COLO668 (cell line): ENCODE data around the gene NOTCH4.
"Not testable (repeated sequence)": the region's sequence is repeated elsewhere in the genome, so short reads cannot be mapped to it uniquely, and the experiment has no call there.

Experiments
- DNase-seq: peaks from one replicate; lab custom pipeline; 2025; ENCODE audit not compliant: unreplicated experiment; lab: John Stamatoyannopoulos, UW

Gene NOTCH4

GRCh38 chr6:32194825-32195651 lies 28.8 kb downstream of the NOTCH4 start:
- DNase-seq = no peak

- DNase-seq = no peak
Observed at GRCh38 chr6:32194388-32194787, 29.5 kb downstream of the NOTCH4 start.

DNA sequence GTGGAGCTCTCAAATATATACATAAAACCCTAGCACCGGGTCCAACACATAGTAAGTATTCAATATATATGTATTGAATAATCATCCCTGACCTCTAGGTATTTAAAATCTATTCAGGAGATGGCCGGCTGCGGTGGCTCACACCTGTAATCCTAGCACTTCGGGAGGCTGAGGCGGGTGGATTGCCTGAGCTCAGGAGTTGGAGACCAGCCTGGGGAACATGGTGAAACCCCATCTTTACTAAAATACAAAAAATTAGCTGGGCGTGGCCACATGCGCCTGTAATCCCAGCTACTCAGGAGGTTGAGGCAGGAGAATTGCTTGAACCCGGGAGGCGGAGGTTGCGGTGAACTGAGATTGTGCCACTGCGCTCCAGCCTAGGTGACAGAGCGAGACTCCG lies 30.8 kb downstream of the NOTCH4 start:
- not testable (repeated sequence) for DNase-seq

- peak; percentile 19 for DNase-seq
Observed at GRCh38 chr6:32192608-32193039, 31.2 kb downstream of the NOTCH4 start, which contains the start of gene GPSM3. Gene GPSM3 (minus strand): TSS chr6:32192643. CDS start chr6:32192513, 130 bp downstream.

DNA sequence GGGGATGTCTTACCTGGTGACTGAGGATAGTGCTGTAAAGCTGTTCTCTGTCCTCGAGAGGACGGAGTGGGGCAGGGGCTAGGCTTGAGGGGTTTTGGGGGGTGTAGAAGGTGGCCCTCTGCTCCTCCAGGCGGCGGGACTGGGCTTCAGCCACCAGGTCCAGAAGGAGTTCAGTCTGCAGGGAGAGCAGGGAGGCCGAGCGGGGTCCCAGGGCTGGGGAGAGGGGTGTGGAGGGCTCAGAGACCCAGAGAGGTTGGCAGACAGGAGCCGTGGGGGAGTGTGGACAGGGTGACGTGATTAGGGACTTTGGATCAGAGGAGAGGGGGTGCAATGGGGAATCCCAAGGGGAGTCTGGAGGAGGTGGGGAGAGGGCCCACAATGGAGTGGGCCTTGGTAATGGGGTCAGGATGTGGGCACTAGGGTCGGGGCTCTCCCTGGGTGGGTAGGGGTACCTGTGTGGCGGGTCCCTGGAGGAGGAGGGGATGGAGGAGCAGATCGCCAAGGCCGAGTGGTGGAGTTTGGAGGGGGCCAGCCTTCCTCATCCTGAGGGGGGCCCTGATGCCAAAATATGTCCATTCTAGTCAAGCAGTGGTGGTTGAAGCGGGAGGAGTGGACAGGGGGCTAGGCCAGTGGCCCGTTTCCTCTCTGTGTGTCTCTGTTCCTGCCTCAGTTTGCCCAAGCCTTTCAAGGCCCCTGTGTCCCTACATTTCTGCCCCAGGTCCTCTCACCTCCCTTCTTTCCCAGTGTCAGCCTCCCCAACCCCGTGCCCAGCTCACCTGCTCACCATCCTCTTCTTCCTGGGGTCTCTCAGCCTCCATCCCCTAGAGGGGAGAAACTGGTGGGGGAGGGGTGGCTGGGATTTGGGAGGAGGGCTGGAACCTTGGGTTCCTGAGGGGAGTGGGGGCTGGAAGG lies 31.9 kb downstream of the NOTCH4 start:
- no peak for DNase-seq

GRCh38 chr6:32190911-32191677 lies 32.8 kb downstream of the NOTCH4 start:
- no peak for DNase-seq

- peak; percentile 64 for DNase-seq
Observed at GRCh38 chr6:32190054-32190851, 33.6 kb downstream of the NOTCH4 start, which contains the start of gene PBX2. Gene PBX2 (minus strand): TSS chr6:32190202. CDS start chr6:32189915, 287 bp downstream.

DNA sequence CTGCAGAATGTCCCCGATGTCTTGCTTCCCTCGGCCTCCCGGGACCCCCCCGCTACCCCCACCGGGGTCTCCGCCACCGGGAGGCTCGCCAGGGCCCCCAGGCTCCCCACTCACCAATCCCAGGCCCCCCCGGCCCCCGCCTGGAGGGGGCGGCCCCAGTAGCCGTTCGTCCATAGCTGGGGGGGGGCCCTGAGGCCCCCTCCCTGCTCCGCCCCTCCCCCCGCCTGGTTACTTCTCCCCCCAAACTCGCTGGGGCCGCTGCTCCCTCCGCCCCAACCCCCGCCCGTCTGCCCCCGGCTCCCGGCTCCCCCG lies 34.2 kb downstream of the NOTCH4 start:
- no peak for DNase-seq

DNA sequence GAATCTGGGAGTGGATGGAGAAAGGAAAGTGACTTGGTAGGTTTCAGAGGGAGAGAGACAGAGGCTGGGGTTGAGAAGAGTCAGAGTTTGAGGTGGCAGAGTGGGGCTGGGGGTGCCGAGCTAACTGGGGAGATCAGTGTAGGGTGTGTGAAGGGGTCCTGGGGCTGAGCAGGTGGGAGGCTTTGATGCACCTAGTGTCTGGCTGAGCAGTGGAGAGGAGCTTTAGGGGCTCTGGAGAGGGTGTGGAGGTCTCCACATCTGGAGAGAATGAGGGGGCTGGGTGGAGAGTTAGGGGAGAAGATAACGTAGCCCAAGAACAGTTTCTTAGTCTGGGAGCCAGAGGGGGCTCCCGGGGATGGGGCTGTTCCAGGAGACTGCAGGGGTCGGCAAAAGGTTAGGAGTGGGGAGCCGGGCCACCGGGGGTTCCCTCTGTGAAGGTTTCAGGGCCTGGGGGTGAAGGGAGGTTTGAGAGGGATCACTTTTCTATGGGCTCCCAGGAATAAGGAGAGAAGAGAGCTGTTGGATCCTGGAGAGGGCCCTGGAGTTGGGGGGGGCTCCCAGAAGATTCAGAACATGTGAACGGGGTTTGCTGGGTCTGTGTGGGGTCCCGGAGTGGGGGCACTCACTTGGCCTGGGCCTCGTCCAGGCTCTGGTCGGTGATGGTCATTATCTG lies 34.7 kb downstream of the NOTCH4 start:
- DNase-seq = no peak

DNA sequence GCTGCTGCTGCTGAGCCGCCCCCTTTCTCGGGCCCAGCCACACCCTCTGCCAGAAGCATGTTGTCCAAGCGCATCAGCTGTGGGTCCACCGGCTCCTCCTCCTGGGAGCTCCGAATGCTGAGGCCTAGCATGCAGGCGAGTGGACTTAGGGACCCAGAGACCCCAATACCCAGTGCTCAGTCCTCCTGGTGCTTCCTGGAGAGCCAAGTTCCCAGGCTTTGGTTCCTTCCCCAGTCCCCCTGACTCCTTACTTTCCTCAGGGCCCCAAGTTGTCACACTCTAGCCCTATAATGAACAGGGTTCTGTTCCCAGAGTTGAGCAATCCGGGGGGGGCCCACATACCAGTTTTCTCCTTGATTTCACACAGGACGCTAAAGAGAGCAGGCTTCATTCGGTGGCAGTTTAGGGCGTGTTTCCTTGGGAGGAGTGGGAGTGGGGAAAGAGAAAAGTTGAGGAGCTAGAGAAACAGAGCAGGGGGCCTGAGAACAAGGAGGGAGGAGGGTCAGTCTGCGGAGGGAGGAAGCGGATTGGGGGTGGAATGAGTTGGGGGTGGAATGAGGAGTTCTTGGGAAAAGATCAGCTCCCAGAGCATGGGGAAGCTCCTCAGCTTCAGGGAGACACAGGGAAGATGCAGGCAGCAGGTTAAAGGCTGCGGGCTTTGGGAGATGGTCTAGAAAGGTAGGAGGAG lies 35.3 kb downstream of the NOTCH4 start:
- no peak for DNase-seq

DNA sequence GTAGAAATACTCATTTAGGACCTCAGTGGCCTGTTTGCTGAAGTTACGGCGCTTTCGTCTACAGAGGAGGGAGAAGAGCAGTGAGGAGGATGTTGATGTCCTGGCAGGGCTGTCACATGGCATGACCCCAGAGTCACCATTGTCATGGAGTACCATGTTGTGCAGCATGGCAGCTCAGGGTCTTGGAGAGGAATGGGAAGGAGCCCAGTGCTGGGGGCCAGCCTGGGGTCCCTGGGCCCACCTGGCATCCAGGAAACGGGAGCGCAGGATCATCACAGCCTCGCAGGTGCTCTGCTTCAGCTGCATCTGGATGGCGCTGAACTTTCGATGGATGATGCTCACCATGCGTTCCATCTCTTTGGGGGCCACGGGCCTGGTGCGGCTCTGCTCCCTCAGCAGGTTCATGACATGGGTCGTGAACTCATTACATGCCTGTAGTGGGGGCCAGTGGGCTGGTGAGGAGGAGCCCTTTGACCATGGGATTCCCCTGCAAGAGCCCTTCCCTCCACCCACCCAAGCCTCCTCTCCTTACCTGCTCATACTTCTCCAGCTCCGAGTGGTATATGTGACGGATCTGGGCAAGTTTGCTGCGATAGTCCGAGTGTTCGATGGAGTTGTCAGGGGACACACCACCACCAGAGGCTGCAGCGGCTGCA lies 36.0 kb downstream of the NOTCH4 start:
- DNase-seq = not testable (repeated sequence)

DNA sequence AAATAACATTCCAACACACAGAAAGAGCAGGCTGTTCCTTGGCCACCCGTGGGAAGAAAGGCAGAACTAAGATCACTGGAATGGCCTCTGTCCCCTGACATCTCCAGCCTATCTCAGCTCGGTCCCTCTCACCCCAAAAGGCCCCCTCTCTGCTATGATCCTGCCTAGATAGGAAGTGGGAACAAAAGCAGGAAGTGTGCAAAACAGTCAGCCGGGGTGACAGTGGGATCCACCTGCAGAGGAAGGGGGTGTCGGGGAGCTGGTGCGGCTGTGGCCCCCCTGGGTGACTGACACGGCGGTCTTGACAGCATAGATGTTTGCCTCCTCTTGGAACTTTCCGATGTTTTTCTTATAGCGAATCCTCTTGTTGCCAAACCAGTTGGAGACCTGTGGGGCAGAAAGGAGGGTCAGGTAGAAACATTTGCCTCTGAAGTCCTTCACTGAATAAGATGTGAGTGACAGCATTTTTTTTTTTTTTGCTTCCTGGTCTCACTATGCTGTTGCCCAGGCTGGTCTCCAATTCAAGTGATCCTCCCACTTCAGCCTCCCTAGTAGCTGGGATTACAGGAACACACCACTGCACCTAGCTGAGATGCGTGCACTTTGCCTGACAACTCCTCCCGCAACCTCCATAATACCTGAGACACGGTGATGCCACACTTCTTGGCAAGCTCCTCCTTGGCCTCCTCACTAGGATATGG lies 36.7 kb downstream of the NOTCH4 start:
- no peak for DNase-seq

DNA sequence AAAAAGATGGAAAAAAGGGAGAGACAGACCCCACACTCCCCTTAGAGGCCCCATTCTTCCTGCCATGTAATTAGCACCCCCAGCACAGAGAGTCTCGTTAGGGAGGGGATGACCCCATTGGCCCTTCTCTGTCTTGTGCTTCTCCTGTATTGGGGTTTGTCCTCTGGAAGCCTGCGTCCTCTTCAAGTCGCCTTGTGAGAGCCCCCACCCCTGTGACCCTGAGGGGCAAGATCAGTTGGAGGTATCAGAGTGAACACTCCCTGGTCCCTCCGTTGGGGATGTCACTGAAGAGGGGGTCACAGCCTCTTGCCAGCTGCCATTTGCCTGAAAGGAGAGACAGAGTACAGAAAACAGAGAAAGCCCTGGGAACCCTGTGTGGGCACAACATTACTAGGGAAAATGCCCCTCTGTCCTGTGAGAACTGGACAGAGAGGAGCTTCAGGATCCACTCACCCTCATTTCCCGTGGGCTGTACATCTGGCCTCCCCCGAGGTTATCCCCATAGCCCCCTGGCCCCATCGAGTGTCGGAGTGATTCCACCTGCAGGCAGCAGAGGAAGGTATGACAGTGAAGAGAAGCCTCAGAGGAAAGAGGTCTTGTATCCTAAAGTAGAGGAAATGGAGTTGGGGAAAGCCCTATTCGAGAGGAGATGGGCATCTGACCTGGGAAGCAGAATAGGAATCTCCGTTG lies 37.6 kb downstream of the NOTCH4 start:
- not testable (repeated sequence) for DNase-seq

DNA sequence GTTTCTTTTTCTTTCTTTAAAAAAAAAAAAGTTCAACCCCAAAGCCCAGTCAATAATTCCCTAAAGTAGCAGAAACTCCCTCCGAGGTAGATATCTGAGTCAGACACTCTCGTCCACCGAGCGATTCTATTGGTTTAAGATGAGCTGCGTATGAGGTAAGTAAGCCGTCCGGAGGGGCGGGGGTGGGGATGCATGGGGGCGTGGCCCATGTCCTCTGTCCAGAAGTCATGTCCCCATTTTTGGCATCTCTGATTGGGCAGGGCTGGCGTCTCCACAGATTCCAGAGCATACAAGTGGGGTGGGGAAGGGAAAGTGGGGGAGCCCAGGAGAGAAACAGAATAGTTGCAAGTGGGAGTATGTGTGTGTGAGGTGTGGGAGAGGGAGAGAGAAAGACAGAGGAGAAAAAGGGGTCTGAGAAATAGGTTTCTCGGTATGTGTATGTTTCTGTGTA lies 38.2 kb downstream of the NOTCH4 start:
- not testable (repeated sequence) for DNase-seq

- DNase-seq = no peak
Observed at GRCh38 chr6:32184084-32184640, 39.7 kb downstream of the NOTCH4 start, which contains the start of gene AGER. Gene AGER (minus strand): TSS chr6:32184253. CDS start chr6:32184222, 31 bp downstream.

DNA sequence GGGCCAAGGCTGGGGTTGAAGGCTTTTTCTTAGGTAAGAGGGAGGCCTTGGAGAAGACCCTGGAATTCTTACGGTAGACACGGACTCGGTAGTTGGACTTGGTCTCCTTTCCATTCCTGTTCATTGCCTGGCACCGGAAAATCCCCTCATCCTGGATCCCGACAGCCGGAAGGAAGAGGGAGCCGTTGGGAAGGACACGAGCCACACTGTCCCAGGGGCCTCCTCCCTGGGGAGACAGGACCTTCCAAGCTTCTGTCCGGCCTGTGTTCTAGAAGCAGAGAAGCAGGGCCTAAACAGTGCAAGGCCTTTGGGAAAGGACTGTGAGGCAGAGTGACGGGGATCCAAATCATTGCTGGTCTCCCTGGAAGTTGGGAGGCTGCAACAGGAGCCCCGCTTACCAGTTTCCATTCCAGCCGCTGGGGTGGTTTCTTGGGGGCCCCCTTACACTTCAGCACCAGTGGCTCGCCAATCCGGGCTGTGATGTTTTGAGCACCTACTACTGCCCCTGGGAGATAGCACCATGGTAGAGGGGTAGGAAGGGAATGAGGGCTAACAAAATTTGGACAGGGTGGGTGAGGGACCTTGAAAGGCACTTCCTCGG lies 40.3 kb downstream of the NOTCH4 start:
- no peak for DNase-seq
